ENCODE data around the gene TEKT5.
"Not testable (repeated sequence)": the region's sequence is repeated elsewhere in the genome, so short reads cannot be mapped to it uniquely, and the experiment has no call there.

Gene TEKT5

GRCh38 chr16:10629592-10629963, 65.2 kb downstream of the TEKT5 start:
- DNase-seq, result no peak

GRCh38 chr16:10625595-10626357, 69.0 kb downstream of the TEKT5 start:
- peak; percentile 16 for DNase-seq

DNA sequence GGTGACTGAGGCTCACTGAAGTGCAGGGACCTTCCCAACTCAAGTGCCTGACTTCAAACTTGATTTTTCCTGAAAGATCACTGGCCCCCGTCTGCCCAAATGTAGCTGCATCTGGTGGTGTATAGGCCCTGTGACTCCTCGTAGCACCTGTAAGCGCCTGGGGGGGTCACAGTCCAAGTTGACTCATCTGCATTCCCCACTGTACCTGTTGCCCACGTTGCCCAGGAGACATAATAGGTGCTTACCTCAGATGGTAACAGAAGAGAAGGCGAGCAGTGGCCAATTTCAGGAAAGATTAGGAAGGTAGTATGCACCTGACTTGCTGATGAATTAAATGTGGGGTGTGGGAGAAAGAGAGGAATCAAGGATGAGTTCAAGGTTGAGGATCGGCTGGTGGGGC, 70.2 kb downstream of the TEKT5 start:
- no peak for DNase-seq

GRCh38 chr16:10623059-10623458, 71.7 kb downstream of the TEKT5 start:
- DNase-seq, result no peak

DNA sequence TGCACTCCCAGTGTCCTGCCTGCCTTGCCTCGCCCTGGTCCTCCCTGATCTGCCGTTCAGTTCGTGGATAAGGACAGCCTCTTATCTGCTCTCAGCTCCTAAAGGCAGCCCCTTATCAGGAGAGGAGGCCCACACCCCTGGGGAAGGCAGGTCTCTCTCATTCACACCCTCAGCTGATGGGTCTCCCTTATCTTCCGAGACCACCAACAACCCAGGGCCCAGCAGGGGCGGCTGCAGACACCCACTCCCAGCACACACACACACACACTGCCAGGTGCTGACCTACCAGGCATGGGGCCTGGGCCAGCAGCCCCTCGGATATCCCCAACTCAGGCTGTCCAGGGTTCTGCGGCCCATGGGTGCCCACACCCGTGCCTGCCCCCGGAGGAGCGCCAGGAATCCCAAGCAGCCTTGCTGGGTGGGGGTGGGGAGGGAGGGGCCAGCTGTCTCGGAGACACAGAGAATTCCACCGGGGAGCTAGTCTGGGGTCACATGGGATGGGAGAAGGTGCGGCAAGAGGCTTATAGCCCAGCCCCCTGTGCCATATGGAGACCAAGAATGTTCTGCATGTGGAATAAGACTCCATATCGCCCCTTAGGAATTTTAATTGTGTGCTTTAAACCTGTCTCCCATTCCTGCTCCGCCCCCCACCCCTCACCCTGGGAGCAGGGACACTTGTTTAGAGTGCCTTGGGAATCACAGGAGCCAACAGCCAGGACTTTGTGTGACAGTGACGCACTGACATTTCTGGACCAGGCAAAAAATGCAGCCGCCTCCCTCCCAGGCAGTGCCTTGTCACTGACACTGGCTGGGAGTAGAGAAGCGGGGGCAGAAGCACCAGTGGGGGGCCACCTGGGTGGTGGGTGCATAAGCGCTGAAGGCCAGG, 72.5 kb downstream of the TEKT5 start:
- no peak for DNase-seq

DNA sequence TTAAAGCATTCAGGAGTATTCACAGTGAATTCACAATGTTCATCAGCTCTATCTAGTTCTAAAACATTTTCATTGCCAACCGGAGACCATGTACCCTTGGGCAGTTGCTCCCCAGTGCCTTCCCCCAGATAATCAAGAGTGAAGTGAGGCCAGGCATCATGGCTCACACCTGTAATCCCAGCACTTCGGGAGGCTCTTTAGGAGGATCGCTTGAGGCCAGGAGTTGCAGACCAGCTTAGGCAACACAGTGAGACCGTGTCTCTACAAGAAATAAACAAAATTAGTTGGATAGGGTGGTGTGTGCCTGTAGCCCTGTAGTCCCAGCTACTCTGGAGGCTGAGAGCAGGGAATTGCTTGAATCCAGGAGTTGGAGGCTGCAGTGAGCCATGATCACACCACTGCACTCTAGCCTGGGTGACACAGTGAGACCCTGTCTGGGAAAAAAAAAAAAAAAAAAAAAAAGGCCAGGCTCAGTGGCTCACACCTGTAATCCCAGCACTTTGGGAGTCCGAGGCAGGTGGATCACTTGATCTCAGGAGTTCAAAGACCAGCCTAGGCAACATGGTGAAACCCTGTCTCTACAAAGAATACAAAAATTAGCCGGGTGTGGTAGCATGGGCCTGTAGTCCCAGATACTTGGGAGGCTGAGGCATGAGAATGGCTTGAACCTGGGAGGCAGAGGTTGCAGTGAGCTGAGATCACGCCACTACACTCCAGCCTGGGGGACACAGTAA, 73.3 kb downstream of the TEKT5 start:
- not testable (repeated sequence) for DNase-seq

DNA sequence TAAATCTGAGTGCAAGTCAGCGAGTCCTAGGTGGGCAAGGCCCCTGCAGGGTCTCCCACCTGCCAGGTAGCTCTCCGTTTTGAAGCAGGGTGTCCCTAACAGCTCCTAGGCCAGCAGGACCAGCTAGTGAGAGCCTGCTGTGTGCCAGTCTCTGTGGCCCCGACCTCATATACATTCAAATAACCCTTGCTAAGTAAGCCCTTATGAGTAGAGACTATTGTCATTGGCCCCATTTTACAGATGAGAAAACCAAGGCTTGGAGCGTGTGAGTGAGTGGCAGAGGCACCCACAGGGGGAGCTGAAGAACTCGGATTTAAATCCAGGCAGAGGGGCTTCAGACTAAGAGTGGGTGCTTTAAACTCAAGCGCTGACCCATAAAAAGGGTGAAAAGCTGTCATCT, 74.6 kb downstream of the TEKT5 start:
- no peak for DNase-seq

DNA sequence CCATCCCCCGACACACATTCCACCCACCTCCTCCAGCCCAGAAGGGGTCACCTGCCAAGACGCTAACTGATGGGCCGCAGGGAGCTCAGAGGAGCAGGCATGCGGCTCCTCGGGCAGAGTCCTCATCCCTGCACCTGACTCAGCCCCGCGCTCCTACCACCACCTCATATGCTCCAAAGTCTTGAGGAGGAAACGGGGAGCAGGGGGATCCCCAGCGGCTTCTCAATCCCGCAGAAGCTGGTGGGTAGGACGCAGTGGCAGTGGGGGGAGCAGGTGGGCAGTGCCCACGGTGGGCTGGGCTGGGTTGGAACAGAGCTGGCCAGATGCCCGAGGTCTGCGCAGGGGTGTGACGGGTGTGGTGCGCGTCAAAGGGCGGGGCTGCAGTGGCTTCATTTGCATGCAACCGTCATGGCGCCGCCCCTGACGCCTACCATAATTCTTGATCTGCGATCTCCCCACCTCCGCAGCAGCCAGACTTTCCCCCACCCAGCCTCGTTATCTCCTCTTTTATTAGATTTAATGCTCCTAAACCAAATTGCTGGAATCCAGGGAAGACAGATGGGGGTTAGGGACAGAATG, 75.4 kb downstream of the TEKT5 start:
- DNase-seq, result no peak

GRCh38 chr16:10618710-10619209, 76.0 kb downstream of the TEKT5 start:
- no peak for DNase-seq

GRCh38 chr16:10617662-10618420, 76.9 kb downstream of the TEKT5 start:
- no peak for DNase-seq

GRCh38 chr16:10616756-10617640, 77.7 kb downstream of the TEKT5 start:
- DNase-seq, result peak; percentile 35

- no peak for DNase-seq
These were observed 78.3 kb downstream of the TEKT5 start for GRCh38 chr16:10616419-10616755.

GRCh38 chr16:10614685-10615084, 80.0 kb downstream of the TEKT5 start:
- no peak for DNase-seq

DNA sequence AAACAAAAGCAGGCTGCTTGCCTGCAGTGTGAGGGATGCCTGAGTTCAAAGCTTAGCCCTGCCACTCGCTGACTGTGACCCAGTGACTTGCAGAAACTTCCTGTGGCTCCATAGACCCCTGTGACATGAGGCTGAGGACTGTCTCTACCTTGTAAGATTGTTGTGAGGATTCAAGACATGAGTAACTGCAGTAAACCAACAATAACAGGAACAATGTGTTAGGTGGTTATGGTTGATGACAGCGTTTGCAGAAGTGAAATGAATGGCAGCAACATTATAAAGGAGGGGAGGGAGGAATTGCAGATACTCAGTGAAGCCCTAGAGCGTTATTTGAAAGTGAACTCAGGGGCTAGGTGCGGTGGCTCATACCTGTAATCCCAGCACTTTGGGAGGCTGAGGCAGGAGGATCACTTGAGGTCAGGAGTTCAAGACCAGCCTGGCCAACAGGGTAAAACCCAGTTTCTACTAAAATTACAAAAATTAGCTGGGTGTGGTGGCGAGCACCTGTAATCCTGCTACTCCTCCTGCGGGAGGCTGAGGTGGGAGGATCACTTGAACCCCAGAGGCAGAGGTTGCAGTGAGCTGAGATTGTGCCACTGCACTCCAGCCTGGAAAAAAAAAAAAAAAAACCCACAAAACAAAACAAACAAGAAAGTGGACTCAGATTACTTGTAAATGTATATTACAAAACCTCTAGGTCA, 80.8 kb downstream of the TEKT5 start:
- DNase-seq, result no peak

DNA sequence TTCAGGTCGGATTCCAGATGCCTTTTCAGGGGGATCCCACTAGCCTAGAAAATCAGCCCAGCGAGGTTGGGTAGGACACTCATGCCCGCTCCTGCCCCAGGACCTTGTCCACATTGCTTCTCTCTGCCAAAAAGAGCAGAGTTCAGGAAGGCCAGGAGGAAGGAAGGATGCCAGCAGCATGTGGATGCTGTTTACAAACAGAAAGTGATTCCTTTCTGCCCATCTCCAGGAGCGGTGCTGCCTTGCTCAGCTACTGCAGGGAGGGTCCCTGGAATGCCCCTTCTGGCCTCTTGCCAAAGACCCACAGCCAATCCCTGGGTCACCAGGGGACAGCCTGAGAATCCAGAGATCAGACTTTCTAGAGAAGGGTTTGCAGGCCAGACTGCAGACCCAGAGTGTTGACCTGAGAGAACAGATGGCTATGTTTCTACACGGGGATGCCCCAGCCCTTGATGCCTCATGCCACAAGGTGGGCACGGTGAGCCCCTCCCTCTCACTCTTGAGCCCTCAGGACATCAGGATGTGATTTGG, 82.0 kb downstream of the TEKT5 start:
- no peak for DNase-seq

- DNase-seq, result no peak
These were observed 82.8 kb downstream of the TEKT5 start for GRCh38 chr16:10611825-10612342.

DNA sequence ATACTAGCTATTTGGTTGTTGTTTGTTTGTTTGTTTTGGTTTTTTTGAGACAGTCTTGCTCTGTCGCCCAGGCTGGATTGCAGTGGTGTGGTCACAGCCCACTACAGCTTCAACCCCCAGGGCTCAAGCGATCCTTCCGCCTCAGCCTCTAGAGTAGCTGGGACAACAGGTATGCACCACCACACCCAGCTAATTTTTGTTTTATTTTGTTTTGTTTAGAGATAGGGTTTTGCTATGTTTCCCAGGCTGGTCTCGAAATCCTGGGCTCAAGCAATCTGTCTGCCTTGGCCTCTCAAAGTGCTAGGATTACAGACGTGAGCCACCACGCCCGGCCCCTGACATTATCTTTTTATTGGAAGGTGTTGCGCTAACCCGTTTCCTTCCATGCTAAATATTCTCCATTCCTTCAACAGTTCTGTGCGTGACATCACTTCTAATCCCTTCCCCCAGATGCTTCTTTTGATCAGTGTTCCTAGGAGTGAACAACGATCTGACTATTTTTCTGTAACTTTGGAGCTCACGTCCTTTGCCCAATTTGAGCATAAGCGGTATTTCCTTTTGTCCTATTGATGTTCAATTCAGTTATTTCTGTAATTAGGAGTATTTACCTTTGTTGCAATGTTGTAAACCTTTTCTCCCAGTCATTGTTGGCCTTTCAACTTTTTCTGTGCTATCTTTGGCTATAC, 84.1 kb downstream of the TEKT5 start:
- DNase-seq, result no peak

DNA sequence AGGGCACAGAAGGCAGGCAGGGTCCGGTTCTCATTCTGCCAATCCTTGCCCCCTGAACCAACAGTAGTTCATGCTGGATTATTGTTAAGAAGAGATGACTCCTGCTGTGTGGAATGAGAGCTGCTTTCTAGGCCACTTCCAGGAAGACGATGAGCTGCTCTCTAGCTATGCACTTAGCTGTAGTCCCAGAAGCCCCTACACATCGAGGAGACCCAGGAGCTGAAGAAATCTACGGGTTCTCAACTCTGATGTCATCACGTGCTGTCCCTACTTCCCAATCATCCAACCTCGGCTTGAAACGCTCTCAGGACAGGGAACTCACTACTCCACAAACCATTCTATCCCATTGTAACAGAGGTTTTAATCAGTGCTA, 85.3 kb downstream of the TEKT5 start:
- peak; percentile 85 for DNase-seq

DNA sequence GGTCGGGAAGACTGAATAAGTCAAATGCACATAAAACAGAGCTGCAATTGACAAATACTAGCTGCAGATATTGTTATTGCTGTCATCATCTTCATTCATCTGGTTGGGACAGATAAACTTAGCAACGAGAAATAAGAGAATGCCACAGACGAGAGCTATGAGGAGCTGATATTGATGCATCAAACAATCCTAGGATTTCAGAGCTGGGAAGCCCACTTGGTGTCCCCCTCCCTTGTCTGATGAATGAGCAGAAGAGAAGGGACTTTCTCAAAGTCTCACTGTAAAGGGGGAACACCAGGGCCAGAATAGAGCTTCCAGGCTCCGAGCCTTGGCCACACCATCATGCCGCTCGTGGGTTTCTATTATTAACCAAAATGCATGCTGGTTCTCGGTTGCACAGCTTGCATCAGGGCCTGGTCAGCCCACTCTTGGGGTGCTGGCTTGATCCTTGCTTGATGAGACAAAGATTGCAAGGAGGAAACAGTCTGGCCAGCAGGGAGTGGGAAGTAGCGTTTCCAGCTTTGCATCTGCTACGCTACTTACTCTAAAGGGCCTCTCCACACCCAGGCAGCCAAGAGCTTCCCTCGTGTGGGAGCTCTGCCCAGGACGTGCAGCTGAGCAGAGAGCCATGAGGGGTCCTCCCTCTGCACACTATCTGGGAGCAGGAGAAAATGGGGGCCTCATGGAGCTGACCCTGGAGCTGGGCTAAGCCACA, 85.9 kb downstream of the TEKT5 start:
- DNase-seq, result peak; percentile 28
